ENCODE measurements around the gene MTMR2. TPM values are rescaled to one million over a fixed set of nuclear protein-coding genes. Genes with fewer than 3 reads are reported as not detected.

Gene MTMR2
- polyA plus RNA-seq, 1 of the 3 experiments (the other 2 are of a cell fraction), result 8.6 TPM

DNA sequence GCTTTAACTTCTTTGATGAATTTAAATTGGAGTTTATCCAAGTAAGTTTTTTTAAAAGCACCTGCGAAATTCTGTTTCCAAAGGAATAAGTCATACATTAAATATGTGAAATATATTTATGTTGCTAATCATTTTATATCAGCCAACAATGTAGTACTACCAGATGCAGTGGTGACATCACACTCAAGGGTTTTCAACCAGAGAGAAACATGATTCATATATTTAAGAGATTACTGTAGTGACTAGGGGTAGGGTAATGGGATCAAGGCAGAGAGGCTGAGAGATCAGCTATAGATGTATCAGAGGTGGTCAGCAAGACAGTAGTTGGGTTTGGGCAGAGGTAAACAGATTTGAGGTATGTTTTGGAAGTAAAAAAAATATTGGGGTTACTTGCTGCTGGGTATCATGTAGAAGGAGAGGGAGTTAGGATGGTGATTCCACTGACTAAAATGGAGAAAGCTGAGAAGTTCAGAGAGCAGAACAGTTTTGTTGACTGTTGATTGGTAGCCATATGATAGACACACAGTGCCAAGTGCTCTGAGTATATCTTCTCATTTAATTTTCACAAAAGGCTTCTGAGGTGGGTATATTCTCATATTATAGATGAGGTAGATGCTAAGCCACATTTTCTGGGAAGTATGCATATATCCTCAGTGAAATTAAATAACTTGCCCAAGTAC, 94.2 kb downstream of the MTMR2 start:
- Histone ChIP-seq H3K79me2 (ENCODE audit: insufficient read depth) (no peaks in the 10 kb centered on the region), H3K9me2 (no peaks in the 10 kb centered on the region), H4K20me1 (ENCODE audit: insufficient read depth) (no peaks in the 10 kb centered on the region), H3K27me3 (ENCODE audit: insufficient read depth) (no peaks in the 10 kb centered on the region), H3K27ac (ENCODE audit: low read depth in 2 of 2, low read length in 1 of 2) (peak overlapping the region; percentile 82 to 89; a peak in 3 of 4 replicates), H2AFZ (ENCODE audit: low read depth) (no peak overlapping the region), H3K4me1 (ENCODE audit: control insufficient read depth in 1 of 2, insufficient read depth in 2 of 2, low read depth in 1 of 2, low read length in 1 of 2) (peaks cover 0 to 6% of the 10 kb centered on the region in 2 experiments; a peak in 3 of 4 replicates), H3K9me3 (no peaks in the 10 kb centered on the region), H3K4me2 (no peak overlapping the region), H3K36me3 (replicated peaks in 1 of 2; ENCODE audit: control insufficient read depth in 1 of 2, insufficient read depth in 2 of 2, low read length in 1 of 2) (peaks cover 70 to 72% of the 10 kb centered on the region in 2 experiments), H3K9ac (no peak overlapping the region), H3K4me3 (ENCODE audit: low read depth in 2 of 2, low read length in 1 of 2) (no peak overlapping the region), H3F3A (replicated peaks; ENCODE audit: insufficient read depth) (peaks cover 35% of the 10 kb centered on the region)
- DNase-seq, result no peak
- POLR2A ChIA-PET, result no interaction called here
- CTCF ChIA-PET, result interaction anchor here (0.7 to 1.2 kb wide), 4 partner anchors 513 to 1202 kb away, joined by 3 to 4 read pairs (median 3); partner anchors contain the start of gene MAML2
- peak; percentile 54 for TF ChIP-seq JUND (IDR thresholded peaks at IDR 0.05)
- TF ChIP-seq POLR2AphosphoS5 (IDR thresholded peaks at IDR 0.05; ENCODE audit: low read depth, low read length), result no peak
- TF ChIP-seq, protein P1, sequence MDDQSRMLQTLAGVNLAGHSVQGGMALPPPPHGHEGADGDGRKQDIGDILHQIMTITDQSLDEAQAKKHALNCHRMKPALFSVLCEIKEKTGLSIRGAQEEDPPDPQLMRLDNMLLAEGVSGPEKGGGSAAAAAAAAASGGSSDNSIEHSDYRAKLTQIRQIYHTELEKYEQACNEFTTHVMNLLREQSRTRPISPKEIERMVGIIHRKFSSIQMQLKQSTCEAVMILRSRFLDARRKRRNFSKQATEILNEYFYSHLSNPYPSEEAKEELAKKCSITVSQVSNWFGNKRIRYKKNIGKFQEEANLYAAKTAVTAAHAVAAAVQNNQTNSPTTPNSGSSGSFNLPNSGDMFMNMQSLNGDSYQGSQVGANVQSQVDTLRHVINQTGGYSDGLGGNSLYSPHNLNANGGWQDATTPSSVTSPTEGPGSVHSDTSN (IDR thresholded peaks at IDR 0.05), result peak; percentile 39; the same call in 1 of the 2 replicates
- TF ChIP-seq EP300 (IDR thresholded peaks at IDR 0.05; ENCODE audit: borderline replicate concordance in 1 of 2, low read depth in 1 of 2, low read length in 1 of 2), result peak in 1 of 2 experiments; percentile 22; a peak in 1 of 4 replicates
- no peak for TF ChIP-seq RAD21 (IDR thresholded peaks at IDR 0.05; ENCODE audit: low read length)
- TF ChIP-seq YY1 (IDR thresholded peaks at IDR 0.05; ENCODE audit: low read depth), result no peak
- TF ChIP-seq CHD2 (IDR thresholded peaks at IDR 0.05; ENCODE audit: low read length, partially characterized antibody), result no peak
- no peak for TF ChIP-seq EZH2phosphoT487 (IDR thresholded peaks at IDR 0.05; ENCODE audit: borderline replicate concordance, low read depth)
- no peak for TF ChIP-seq RXRA (IDR thresholded peaks at IDR 0.05; ENCODE audit: borderline replicate concordance, low read depth)
- TF ChIP-seq TCF12 (IDR thresholded peaks at IDR 0.05), result peak; percentile 83
- no peak for TF ChIP-seq ELF1 (IDR thresholded peaks at IDR 0.05)
- TF ChIP-seq NFIC (IDR thresholded peaks at IDR 0.05; ENCODE audit: borderline replicate concordance), result peak; percentile 26; the same call in 1 of the 2 replicates
- TF ChIP-seq, protein P2, sequence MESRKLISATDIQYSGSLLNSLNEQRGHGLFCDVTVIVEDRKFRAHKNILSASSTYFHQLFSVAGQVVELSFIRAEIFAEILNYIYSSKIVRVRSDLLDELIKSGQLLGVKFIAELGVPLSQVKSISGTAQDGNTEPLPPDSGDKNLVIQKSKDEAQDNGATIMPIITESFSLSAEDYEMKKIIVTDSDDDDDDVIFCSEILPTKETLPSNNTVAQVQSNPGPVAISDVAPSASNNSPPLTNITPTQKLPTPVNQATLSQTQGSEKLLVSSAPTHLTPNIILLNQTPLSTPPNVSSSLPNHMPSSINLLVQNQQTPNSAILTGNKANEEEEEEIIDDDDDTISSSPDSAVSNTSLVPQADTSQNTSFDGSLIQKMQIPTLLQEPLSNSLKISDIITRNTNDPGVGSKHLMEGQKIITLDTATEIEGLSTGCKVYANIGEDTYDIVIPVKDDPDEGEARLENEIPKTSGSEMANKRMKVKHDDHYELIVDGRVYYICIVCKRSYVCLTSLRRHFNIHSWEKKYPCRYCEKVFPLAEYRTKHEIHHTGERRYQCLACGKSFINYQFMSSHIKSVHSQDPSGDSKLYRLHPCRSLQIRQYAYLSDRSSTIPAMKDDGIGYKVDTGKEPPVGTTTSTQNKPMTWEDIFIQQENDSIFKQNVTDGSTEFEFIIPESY (IDR thresholded peaks at IDR 0.05; ENCODE audit: borderline replicate concordance, low read depth), result no peak
- TF ChIP-seq TEAD4 (IDR thresholded peaks at IDR 0.05; ENCODE audit: borderline replicate concordance, insufficient read depth), result no peak
- TF ChIP-seq, protein P3, sequence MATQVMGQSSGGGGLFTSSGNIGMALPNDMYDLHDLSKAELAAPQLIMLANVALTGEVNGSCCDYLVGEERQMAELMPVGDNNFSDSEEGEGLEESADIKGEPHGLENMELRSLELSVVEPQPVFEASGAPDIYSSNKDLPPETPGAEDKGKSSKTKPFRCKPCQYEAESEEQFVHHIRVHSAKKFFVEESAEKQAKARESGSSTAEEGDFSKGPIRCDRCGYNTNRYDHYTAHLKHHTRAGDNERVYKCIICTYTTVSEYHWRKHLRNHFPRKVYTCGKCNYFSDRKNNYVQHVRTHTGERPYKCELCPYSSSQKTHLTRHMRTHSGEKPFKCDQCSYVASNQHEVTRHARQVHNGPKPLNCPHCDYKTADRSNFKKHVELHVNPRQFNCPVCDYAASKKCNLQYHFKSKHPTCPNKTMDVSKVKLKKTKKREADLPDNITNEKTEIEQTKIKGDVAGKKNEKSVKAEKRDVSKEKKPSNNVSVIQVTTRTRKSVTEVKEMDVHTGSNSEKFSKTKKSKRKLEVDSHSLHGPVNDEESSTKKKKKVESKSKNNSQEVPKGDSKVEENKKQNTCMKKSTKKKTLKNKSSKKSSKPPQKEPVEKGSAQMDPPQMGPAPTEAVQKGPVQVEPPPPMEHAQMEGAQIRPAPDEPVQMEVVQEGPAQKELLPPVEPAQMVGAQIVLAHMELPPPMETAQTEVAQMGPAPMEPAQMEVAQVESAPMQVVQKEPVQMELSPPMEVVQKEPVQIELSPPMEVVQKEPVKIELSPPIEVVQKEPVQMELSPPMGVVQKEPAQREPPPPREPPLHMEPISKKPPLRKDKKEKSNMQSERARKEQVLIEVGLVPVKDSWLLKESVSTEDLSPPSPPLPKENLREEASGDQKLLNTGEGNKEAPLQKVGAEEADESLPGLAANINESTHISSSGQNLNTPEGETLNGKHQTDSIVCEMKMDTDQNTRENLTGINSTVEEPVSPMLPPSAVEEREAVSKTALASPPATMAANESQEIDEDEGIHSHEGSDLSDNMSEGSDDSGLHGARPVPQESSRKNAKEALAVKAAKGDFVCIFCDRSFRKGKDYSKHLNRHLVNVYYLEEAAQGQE (IDR thresholded peaks at IDR 0.05; ENCODE audit: low read depth, low read length), result no peak
- TF ChIP-seq FOSL2 (IDR thresholded peaks at IDR 0.05; ENCODE audit: borderline replicate concordance, low read depth), result peak; percentile 55; the same call in 1 of the 2 replicates
- WGBS (ENCODE audit: low lambda C conversion rate), result 18% methylated on average over 1 of the region's 1 CpG
